Right lung (tissue), 5 donors: ENCODE results near the gene SLAMF1. TPM values are rescaled to one million over a fixed set of nuclear protein-coding genes. Genes with fewer than 3 reads are reported as not detected.

Source experiments
- DNase-seq, 2 donors: peaks; one replicate each; pipeline ENCODE4 v3.0.0-alpha.2; 2013
- polyA plus RNA-seq, 5 donors: library from polyadenylated mRNA; unstranded; fragments of 120-200 nt; gene quantifications; one replicate each; pipeline versions ENCODE4 v1.2.1 to v1.2.3, GENCODE V29; 2013; ENCODE audit warnings: inconsistent platforms in 1 of 5, low replicate concordance in 1 of 5; ENCODE audit not compliant: insufficient read length in 5 of 5, insufficient read depth in 1 of 5

SLAMF1 gene
- polyA plus RNA-seq, 5 donors, result 0.06 to 0.23 (median 0.12) TPM; not detected in 1

- DNase-seq, result no peak
Observed at GRCh38 chr1:160625321-160625720, 21.5 kb downstream of the SLAMF1 start.

DNA sequence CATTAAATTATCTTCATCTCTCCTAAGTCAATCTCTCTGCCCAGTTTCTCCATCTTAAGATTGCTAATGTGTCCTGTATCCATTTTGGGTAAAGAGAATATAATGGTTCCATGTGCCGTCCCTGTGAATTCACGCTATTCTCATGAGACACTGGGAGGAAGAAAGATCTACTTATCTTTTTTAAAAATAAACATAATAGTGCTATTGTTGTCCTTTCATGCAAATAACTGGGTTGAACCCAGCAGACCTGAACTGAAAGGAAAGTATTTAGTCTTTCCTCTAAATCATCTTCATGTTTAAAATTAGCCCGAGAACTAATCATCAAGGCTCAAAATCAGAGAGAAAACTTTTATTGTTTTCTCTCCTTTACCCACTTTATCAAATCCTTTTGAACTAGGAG, 22.4 kb downstream of the SLAMF1 start:
- DNase-seq, result no peak

DNA sequence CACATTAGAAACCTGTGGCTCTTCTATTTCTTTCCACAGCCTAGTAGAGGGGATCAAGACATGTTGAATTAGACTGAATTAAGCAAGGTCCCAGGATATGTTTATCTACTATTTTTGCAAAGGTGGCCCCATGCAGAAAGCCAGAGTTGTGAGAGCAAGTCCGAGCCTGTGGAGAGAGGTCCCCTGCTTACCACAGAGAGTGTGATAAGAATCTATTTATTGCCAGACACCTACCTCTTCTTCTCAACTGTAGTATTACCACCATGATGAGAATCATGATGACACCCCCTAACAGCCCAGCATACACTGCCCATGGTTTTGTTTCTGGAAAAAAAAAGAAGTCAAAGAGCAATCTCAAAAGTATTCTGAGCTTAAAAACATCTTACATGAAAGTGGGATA, 23.0 kb downstream of the SLAMF1 start:
- DNase-seq, result no peak

- no peak for DNase-seq
Observed at GRCh38 chr1:160623227-160623633, 23.6 kb downstream of the SLAMF1 start.

- DNase-seq, result no peak
Observed at GRCh38 chr1:160622501-160623226, 24.2 kb downstream of the SLAMF1 start.

- DNase-seq, result no peak
Observed at GRCh38 chr1:160621633-160622413, 25.0 kb downstream of the SLAMF1 start.

- DNase-seq, result no peak
Observed at GRCh38 chr1:160620942-160621632, 25.8 kb downstream of the SLAMF1 start.

GRCh38 chr1:160619742-160620277, 27.0 kb downstream of the SLAMF1 start:
- DNase-seq, result no peak

- DNase-seq, result no peak
Observed at GRCh38 chr1:160618763-160619274, 28.0 kb downstream of the SLAMF1 start.

GRCh38 chr1:160618327-160618726, 28.5 kb downstream of the SLAMF1 start:
- DNase-seq, result no peak

DNA sequence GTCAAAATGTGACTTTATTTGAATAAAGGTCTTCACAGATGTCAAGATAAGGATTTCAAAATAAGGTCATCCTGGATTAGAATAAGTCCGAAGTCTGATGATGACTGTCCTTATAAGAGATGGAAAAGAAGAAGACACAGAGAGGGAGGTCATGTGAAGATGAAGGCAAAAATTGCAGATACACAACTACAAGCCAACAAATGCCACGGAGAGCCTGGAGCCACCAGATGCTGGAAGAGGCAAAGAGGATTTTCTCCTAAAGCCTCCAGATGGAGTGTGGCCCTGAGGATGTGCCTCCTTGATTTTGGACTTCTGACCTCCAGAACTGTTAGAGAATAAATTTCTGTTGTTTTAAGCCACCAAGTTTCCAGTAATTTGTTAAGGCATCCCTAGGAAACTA, 31.2 kb downstream of the SLAMF1 start:
- DNase-seq, result no peak

GRCh38 chr1:160614410-160614809, 32.4 kb downstream of the SLAMF1 start:
- DNase-seq, result no peak

DNA sequence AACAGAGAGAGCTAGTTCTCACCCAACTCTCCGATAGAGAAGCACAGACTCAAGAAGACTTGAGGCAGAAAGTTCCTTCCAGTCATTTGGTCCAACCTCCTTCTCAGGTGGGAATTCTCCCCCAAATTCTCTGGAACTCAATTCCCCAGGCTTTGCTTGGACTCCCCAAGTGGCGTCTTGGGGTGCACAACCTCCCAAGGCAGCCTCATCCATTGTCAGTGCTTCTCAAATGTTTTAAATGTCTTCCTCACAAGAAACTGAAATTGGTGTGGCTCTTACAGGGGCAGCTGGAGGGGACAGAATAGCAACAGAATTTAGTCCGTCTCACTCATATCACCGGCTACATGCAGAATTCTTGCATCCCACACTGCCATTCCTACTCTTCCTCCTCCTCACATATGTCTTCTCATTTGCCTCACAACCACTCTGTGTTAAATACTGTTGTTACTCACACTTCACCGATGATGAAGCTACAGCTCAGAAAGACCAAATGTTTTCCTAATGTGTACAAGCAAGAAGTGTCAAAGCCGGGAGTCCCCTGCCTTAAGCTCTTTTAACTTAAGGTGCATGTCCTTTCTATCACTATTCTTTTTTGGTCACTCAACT, 34.1 kb downstream of the SLAMF1 start:
- no peak for DNase-seq

DNA sequence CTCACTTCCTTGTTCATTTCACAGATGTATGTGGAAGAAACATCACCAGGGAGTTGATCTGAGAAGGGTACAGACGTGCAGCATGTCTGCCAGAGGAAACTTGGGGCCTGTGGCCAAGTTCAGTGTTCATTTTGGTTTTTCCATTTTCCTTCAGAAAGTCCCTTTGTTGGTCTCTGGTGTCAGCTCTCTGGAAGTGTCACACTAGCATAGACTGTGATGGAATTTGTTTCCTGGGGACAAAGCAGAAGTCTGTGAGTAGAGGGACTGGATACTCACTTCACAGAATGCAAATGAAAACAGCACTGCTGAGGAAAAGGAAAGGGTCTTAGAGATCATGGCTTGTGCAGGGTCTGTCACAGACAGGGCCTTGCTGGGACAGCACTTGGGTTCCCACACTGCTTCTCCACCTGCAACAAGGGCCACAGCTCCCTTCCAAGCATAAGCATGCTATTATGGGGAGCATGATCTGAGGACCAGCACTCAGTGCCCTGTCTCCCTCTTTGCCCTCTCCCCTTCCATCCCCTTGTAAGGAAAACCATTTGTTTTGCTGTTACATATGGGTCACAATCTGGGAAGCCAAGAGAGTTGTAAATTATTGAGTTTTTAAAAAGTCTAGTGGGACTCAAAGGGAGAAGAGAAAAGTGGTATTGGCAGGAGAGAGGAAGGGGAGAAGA, 36.1 kb downstream of the SLAMF1 start:
- no peak for DNase-seq

GRCh38 chr1:160608941-160609340, 37.9 kb downstream of the SLAMF1 start:
- no peak for DNase-seq

- DNase-seq, result no peak
Observed at GRCh38 chr1:160608514-160608913, 38.3 kb downstream of the SLAMF1 start.

DNA sequence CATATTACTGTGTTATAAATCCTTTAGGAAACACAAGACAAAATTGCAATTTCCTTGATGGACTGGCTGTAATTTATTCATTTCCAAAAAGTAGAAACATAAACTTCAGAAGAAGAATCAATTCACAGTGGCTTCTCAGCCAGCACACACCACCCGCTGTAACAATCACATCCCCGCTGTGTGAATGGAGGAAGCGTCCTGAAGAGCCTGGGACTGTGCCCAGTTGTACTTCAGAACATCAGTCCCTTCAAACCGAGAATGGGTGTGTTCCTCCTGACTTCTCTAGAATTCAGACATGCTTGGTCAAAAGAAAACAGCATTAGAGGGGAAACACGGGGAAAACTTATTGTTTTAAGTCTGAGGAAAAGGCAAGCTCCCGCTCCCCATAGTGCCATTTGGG, 38.8 kb downstream of the SLAMF1 start:
- no peak for DNase-seq

- DNase-seq, result no peak
Observed at GRCh38 chr1:160607672-160608032, 39.2 kb downstream of the SLAMF1 start.

- peak; percentile 25 to 55 for DNase-seq
Observed at GRCh38 chr1:160607011-160607671, 39.7 kb downstream of the SLAMF1 start.

DNA sequence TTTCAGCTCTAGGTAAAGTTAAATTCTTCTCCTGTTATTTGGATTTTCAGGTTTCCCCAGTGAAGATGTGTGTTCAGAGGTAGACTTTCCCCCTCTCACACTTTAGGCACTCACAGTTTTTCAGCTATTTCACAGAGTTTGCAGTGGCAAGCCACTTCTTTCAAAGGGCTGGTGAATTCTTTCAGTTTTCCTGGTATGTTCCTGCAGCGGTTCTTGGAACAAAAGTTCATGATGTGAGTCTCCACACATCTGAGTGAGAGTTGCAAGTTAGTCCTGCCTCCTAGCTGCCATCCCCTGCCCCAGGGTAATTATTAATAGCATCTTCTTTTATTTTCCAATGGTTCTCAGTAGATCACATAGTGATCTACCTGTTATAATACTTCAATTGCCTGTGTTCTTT, 40.2 kb downstream of the SLAMF1 start:
- DNase-seq, result no peak
